ENCODE data around the gene ZC2HC1B.
"Not testable (repeated sequence)": the region's sequence is repeated elsewhere in the genome, so short reads cannot be mapped to it uniquely, and the experiment has no call there.

The ZC2HC1B gene

GRCh38 chr6:143896126-143896860, 32.0 kb downstream of the ZC2HC1B start:
- Histone ChIP-seq H3K4me1 (no peaks in the 10 kb centered on the region), H3K36me3 (no peaks in the 10 kb centered on the region), H3K27me3 (no peaks in the 10 kb centered on the region), H3K4me3 (ENCODE audit: low read depth, low read length) (no peak overlapping the region), H3K9me3 (no peaks in the 10 kb centered on the region)
- no peak for TF ChIP-seq CTCF (IDR thresholded peaks at IDR 0.05; ENCODE audit: low read depth, low read length)
- no peak for DNase-seq

- H3K9me3 ChIP-seq, result no peaks in the 10 kb centered on the region
- no peaks in the 10 kb centered on the region for H3K36me3 ChIP-seq
- DNase-seq, result no peak
- H3K4me3 ChIP-seq (ENCODE audit: low read depth, low read length), result no peak overlapping the region
- no peaks in the 10 kb centered on the region for H3K4me1 ChIP-seq
- no peak for TF ChIP-seq CTCF (IDR thresholded peaks at IDR 0.05; ENCODE audit: low read depth, low read length)
- no peaks in the 10 kb centered on the region for H3K27me3 ChIP-seq
Measured at GRCh38 chr6:143900358-143900757, 36.1 kb downstream of the ZC2HC1B start.

- H3K4me1 ChIP-seq, result no peaks in the 10 kb centered on the region
- no peak overlapping the region for H3K4me3 ChIP-seq (ENCODE audit: low read depth, low read length)
- DNase-seq, result no peak
- TF ChIP-seq CTCF (IDR thresholded peaks at IDR 0.05; ENCODE audit: low read depth, low read length), result no peak
- H3K27me3 ChIP-seq, result no peaks in the 10 kb centered on the region
- H3K36me3 ChIP-seq, result no peaks in the 10 kb centered on the region
- no peaks in the 10 kb centered on the region for H3K9me3 ChIP-seq
Measured at GRCh38 chr6:143901885-143902750, 37.8 kb downstream of the ZC2HC1B start.

GRCh38 chr6:143902827-143903226, 38.6 kb downstream of the ZC2HC1B start:
- H3K9me3 ChIP-seq, result no peaks in the 10 kb centered on the region
- no peak for DNase-seq
- no peak overlapping the region for H3K4me3 ChIP-seq (ENCODE audit: low read depth, low read length)
- H3K27me3 ChIP-seq, result no peaks in the 10 kb centered on the region
- TF ChIP-seq CTCF (IDR thresholded peaks at IDR 0.05; ENCODE audit: low read depth, low read length), result no peak
- H3K36me3 ChIP-seq, result no peaks in the 10 kb centered on the region
- H3K4me1 ChIP-seq, result no peaks in the 10 kb centered on the region

- Histone ChIP-seq H3K4me3 (ENCODE audit: low read depth, low read length) (no peak overlapping the region), H3K4me1 (no peaks in the 10 kb centered on the region), H3K36me3 (no peaks in the 10 kb centered on the region), H3K9me3 (no peaks in the 10 kb centered on the region), H3K27me3 (no peaks in the 10 kb centered on the region)
- no peak for TF ChIP-seq CTCF (IDR thresholded peaks at IDR 0.05; ENCODE audit: low read depth, low read length)
- no peak for DNase-seq
Measured at GRCh38 chr6:143911028-143911427, 46.8 kb downstream of the ZC2HC1B start.

GRCh38 chr6:143912671-143913070, 48.4 kb downstream of the ZC2HC1B start:
- Histone ChIP-seq H3K9me3 (no peaks in the 10 kb centered on the region), H3K4me1 (no peaks in the 10 kb centered on the region), H3K27me3 (no peaks in the 10 kb centered on the region), H3K36me3 (no peaks in the 10 kb centered on the region), H3K4me3 (ENCODE audit: low read depth, low read length) (no peak overlapping the region)
- DNase-seq, result no peak
- TF ChIP-seq CTCF (IDR thresholded peaks at IDR 0.05; ENCODE audit: low read depth, low read length), result no peak

- H3K4me1 ChIP-seq; H3K36me3 ChIP-seq; H3K9me3 ChIP-seq; H3K27me3 ChIP-seq; DNase-seq; H3K4me3 ChIP-seq (ENCODE audit: low read depth, low read length): not testable (repeated sequence)
Measured at GRCh38 chr6:143917026-143917425, 52.8 kb downstream of the ZC2HC1B start.
